H1 (cell line): ENCODE measurements around the gene WFIKKN1. TPM values are rescaled to one million over a fixed set of nuclear protein-coding genes. Genes with fewer than 3 reads are reported as not detected.

Source experiments
- CTCF ChIA-PET: fragments of 300-600 bp; sonication (Branson Sonifier 250); formaldehyde crosslinking; loops from one replicate; lab custom pipeline; 2021; ENCODE audit not compliant: partially characterized antibody; lab: Charles Lee
- POLR2A ChIA-PET: fragments of 300-600 bp; sonication (Branson Sonifier 250); formaldehyde crosslinking; loops from one replicate; lab custom pipeline; 2021; ENCODE audit warnings: inconsistent platforms; ENCODE audit not compliant: partially characterized antibody; lab: Charles Lee
- DNase-seq, 2 experiments: peaks; one replicate each; pipeline versions ENCODE4 v3.0.0 to v3.0.0-alpha.2; 2010 to 2022; ENCODE audit warnings: low spot score in 2 of 2, low read depth in 1 of 2, mixed read lengths in 1 of 2
- FAIRE-seq: peaks from 2 replicates; lab custom pipeline; 2011; peaks lifted over from hg19 to GRCh38; lab: Jason Lieb, UNC
- H2AFZ ChIP-seq: 2 replicates; pipeline ENCODE4 v1.8.1; 2012; ENCODE audit warnings: low read length, inconsistent platforms
- H2AK5ac ChIP-seq: 2 replicates; pipeline ENCODE4 v1.6.1; 2013; ENCODE audit warnings: low read depth, low read length
- H2BK120ac ChIP-seq: replicated peaks from 2 replicates; pipeline ENCODE3; 2013; ENCODE audit warnings: low read depth, low read length, inconsistent platforms
- H2BK12ac ChIP-seq: 2 replicates; pipeline ENCODE4 v1.6.1; 2013; ENCODE audit warnings: low read depth, low read length
- H2BK15ac ChIP-seq: 2 replicates; pipeline ENCODE4 v1.6.1; 2013; ENCODE audit warnings: low read length
- H2BK20ac ChIP-seq: 2 replicates; pipeline ENCODE4 v1.6.1; 2013; ENCODE audit warnings: low read length
- H2BK5ac ChIP-seq: 2 replicates; pipeline ENCODE4 v1.6.1; 2013; ENCODE audit warnings: low read depth, low read length
- H3K14ac ChIP-seq: 2 replicates; pipeline ENCODE4 v1.6.1; 2013; ENCODE audit warnings: inconsistent platforms; ENCODE audit not compliant: insufficient read length
- H3K18ac ChIP-seq: 2 replicates; pipeline ENCODE4 v1.6.1; 2013; ENCODE audit warnings: low read length; ENCODE audit errors: extremely low read depth
- H3K23ac ChIP-seq: 2 replicates; pipeline ENCODE4 v1.6.1; 2013; ENCODE audit warnings: inconsistent platforms; ENCODE audit not compliant: insufficient read length
- H3K23me2 ChIP-seq: 2 replicates; pipeline ENCODE4 v1.6.1; 2013; ENCODE audit warnings: low read depth, low read length
- H3K27ac ChIP-seq: 2 replicates; pipeline ENCODE4 v1.6.1; 2011; ENCODE audit warnings: low read depth, low read length, inconsistent platforms
- H3K27me3 ChIP-seq, 4 experiments: replicated peaks in 1 of 4; 1 replicate in 1 of 4; 2 replicates in 3 of 4; pipeline versions ENCODE4 v1.6.1 to v1.8.1; 2011 to 2013; ENCODE audit warnings: low read length in 3 of 4, mild to moderate bottlenecking in 3 of 4, inconsistent platforms in 2 of 4, mixed read lengths in 2 of 4, moderate library complexity in 1 of 4; ENCODE audit not compliant: control insufficient read depth in 3 of 4, insufficient read depth in 3 of 4; ENCODE audit errors: extremely low read depth in 1 of 4
- H3K36me3 ChIP-seq, 4 experiments: 2 replicates each; pipeline versions ENCODE4 v1.6.1 to v1.8.1; 2011 to 2013; ENCODE audit warnings: mild to moderate bottlenecking in 4 of 4, low read length in 3 of 4, moderate library complexity in 2 of 4, control low read depth in 1 of 4, inconsistent platforms in 1 of 4; ENCODE audit not compliant: insufficient read depth in 4 of 4, control insufficient read depth in 2 of 4
- H3K4ac ChIP-seq: replicated peaks from 2 replicates; pipeline ENCODE3; 2013; ENCODE audit warnings: low read length, low read depth, mixed read lengths, inconsistent platforms; ENCODE audit not compliant: insufficient read length
- H3K4me1 ChIP-seq, 4 experiments: replicated peaks in 1 of 4; 1 replicate in 1 of 4; 2 replicates in 3 of 4; pipeline versions ENCODE4 v1.6.1 to v1.8.1; 2011 to 2013; ENCODE audit warnings: low read length in 3 of 4, inconsistent platforms in 2 of 4, mixed read lengths in 1 of 4; ENCODE audit not compliant: insufficient read depth in 4 of 4, control insufficient read depth in 3 of 4
- H3K4me2 ChIP-seq, 2 experiments: 2 replicates each; pipeline versions ENCODE4 v1.6.1 to v1.8.1; 2011 to 2013; ENCODE audit warnings: low read depth in 2 of 2, low read length in 2 of 2, control low read depth in 1 of 2, inconsistent platforms in 1 of 2, mild to moderate bottlenecking in 1 of 2; ENCODE audit not compliant: insufficient read depth in 1 of 2
- H3K4me3 ChIP-seq, 4 experiments: fragments of 200-600, 300-600 bp in 1 of 4; sonication (generic), shearing (Covaris generic), sonication (Bioruptor Twin) in 1 of 4; 2 replicates each; pipeline versions ENCODE4 v1.5.1 to v1.8.1; 2011 to 2016; ENCODE audit warnings: low read length in 4 of 4, low read depth in 3 of 4, control low read depth in 2 of 4, inconsistent platforms in 2 of 4, mild to moderate bottlenecking in 2 of 4, mixed read lengths in 1 of 4, moderate library complexity in 1 of 4; ENCODE audit not compliant: insufficient read depth in 2 of 4; ENCODE audit errors: extremely low read depth in 1 of 4
- H3K56ac ChIP-seq: replicated peaks from 2 replicates; pipeline ENCODE3; 2013; ENCODE audit warnings: low read depth, mild to moderate bottlenecking, mixed read lengths, low read length, inconsistent platforms; ENCODE audit not compliant: insufficient read length
- H3K79me1 ChIP-seq: 2 replicates; pipeline ENCODE4 v1.6.1; 2013; ENCODE audit warnings: low read depth, low read length, control low read depth
- H3K79me2 ChIP-seq, 2 experiments: 2 replicates each; pipeline versions ENCODE4 v1.6.1 to v1.8.1; 2012 to 2013; ENCODE audit warnings: low read length in 2 of 2, mild to moderate bottlenecking in 2 of 2, inconsistent platforms in 1 of 2; ENCODE audit not compliant: insufficient read depth in 2 of 2, control insufficient read depth in 1 of 2
- H3K9ac ChIP-seq, 4 experiments: replicated peaks in 1 of 4; 1 replicate in 1 of 4; 2 replicates in 3 of 4; pipeline versions ENCODE4 v1.6.1 to v1.8.1; 2011 to 2013; ENCODE audit warnings: low read depth in 3 of 4, low read length in 3 of 4, control low read depth in 2 of 4, mild to moderate bottlenecking in 2 of 4, moderate library complexity in 2 of 4, inconsistent platforms in 1 of 4; ENCODE audit errors: extremely low read depth in 1 of 4
- H3K9me3 ChIP-seq, 2 experiments: 2 replicates each; pipeline versions ENCODE4 v1.6.1 to v1.8.1; 2012 to 2013; ENCODE audit warnings: mild to moderate bottlenecking in 2 of 2, moderate library complexity in 2 of 2, control low read depth in 1 of 2, inconsistent platforms in 1 of 2, low read depth in 1 of 2, low read length in 1 of 2, mixed read lengths in 1 of 2; ENCODE audit not compliant: insufficient read depth in 2 of 2
- H4K20me1 ChIP-seq, 2 experiments: replicated peaks in 1 of 2; 2 replicates each; pipeline versions ENCODE3 to v1.8.1; 2011 to 2013; ENCODE audit warnings: inconsistent platforms in 2 of 2, low read length in 2 of 2, mild to moderate bottlenecking in 1 of 2; ENCODE audit not compliant: insufficient read depth in 2 of 2, control insufficient read depth in 1 of 2
- H4K5ac ChIP-seq: 2 replicates; pipeline ENCODE4 v1.6.1; 2013; ENCODE audit warnings: low read length, low read depth, mixed read lengths, inconsistent platforms; ENCODE audit not compliant: insufficient read length
- H4K8ac ChIP-seq: 2 replicates; pipeline ENCODE4 v1.8.0; 2013; ENCODE audit warnings: mild to moderate bottlenecking, moderate library complexity, low read length, inconsistent platforms; ENCODE audit not compliant: insufficient read depth; ENCODE audit errors: extremely low read depth
- H4K91ac ChIP-seq: replicated peaks from 2 replicates; pipeline ENCODE3; 2013; ENCODE audit warnings: low read length, mixed read lengths, inconsistent platforms; ENCODE audit not compliant: insufficient read length
- CBX5 ChIP-seq: fragments of 300-800, 300-1000 bp; sonication (generic); IDR thresholded peaks from 2 replicates; pipeline ENCODE4 v1.7.1; 2016; ENCODE audit warnings: antibody characterized with exemption, low read length, low read depth
- WGBS, 2 experiments: shearing (Covaris generic) in 1 of 2; methylation state at CpG; one replicate each; pipeline versions ENCODE4 v1.1.6 to v1.1.7; 2013 to 2015; ENCODE audit warnings: low lambda C conversion rate in 2 of 2, mixed read lengths in 2 of 2, inconsistent platforms in 1 of 2, low coverage in 1 of 2, missing lambda C conversion rate in 1 of 2; ENCODE audit not compliant: insufficient replicate concordance in 2 of 2, insufficient coverage in 1 of 2, insufficient read length in 1 of 2; ENCODE audit errors: extremely low coverage in 1 of 2, missing lambda C conversion rate in 1 of 2; 5-methylcytosine and 5-hydroxymethylcytosine counted together
- polyA plus RNA-seq, 7 experiments: library from polyadenylated mRNA; depleted of rRNA in 3 of 7; stranded (reverse) in 5 of 7; unstranded in 2 of 7; fragments of >200 nt in 5 of 7; fragments of 200-250 nt in 2 of 7; gene quantifications; 1 replicate in 5 of 7; 2 replicates in 1 of 7; 4 replicates in 1 of 7; pipeline versions ENCODE4 v1.2.1 to v1.2.3, GENCODE V29; 2011 to 2013; ENCODE audit warnings: missing spikeins in 2 of 7, mixed read lengths in 2 of 7
- total RNA-seq: library from RNA; stranded (reverse); fragmentation: NEBNext Ultra II Directional; extraction: Animal tissue kit (Norgen Biotek cat#: 25700); gene quantifications from 2 replicates; pipeline ENCODE4 v1.2.1, GENCODE V29; 2021

WFIKKN1 gene
- total and polyA plus RNA-seq, 2 of the 8 experiments (the other 6 are each of a cell fraction or from before 2014, with no cell fraction given), result 11.4 to 15.8 TPM

DNA sequence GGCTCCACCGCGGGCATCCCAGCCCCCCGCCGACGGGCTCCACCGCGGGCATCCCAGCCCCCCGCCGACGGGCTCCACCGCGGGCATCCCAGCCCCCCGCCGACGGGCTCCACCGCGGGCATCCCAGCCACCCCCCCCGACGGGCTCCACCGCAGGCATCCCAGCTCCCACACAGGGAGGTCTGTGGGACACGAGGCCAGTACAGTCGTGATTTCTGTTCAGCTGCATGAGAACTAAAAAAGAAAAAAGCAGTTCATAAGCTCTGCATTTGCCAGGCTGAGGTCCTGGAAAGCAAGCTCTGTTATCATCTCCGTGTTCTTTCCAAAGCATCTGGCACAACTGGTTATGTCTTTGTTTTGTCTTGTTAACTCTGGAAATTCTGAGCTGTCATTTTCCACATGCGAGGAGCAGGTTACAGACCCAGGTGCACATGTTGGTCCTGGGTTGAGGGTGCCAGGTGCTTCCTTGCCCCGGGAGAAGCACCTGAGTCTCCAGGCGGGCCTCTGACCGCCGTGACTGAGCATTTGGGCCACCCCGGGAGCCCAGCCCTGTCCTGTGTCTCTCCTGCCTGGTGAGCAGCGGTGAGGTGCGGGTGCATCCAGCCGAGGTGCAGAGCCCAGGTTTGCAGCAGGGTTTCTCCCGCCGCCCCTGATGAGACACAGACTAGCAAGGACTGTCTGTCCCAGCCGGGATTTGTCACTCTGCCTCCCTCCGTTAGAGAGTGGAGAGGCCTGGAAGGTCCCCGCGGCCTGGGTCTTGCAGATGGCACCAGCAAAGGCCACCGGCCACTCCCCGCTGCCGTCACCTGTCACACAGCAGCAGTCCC lies 9.9 kb upstream of the WFIKKN1 start:
- Histone ChIP-seq H3K9me3 (no peaks in the 10 kb centered on the region), H4K91ac (no peak overlapping the region), H4K5ac (no peak overlapping the region), H2BK12ac (no peak overlapping the region), H3K18ac (no peak overlapping the region), H2AFZ (no peak overlapping the region), H3K79me2 (no peaks in the 10 kb centered on the region), H3K4me2 (no peak overlapping the region), H2BK15ac (no peak overlapping the region), H3K56ac (no peak overlapping the region), H3K14ac (no peak overlapping the region), H3K79me1 (peaks cover 10% of the 10 kb centered on the region), H3K4ac (no peak overlapping the region), H2BK5ac (no peak overlapping the region), H3K36me3 (peaks cover 0 to 1% (median 0%) of the 10 kb centered on the region in 4 experiments; a peak in 1 of 8 replicates), H3K9ac (no peak overlapping the region), H3K27ac (no peak overlapping the region), H2AK5ac (no peak overlapping the region), H4K20me1 (peaks cover 4 to 5% of the 10 kb centered on the region in 2 experiments), H3K23me2 (no peaks in the 10 kb centered on the region), H3K23ac (no peak overlapping the region), H2BK120ac (no peak overlapping the region), H3K4me1 (peaks cover 0 to 14% (median 5%) of the 10 kb centered on the region in 4 experiments; a peak in 5 of 7 replicates), H3K27me3 (no peaks in the 10 kb centered on the region), H2BK20ac (no peak overlapping the region), H4K8ac (no peak overlapping the region), H3K4me3 (no peak overlapping the region)
- FAIRE-seq, result no peak
- DNase-seq, result no peak
- ChIA-PET POLR2A (interaction anchor here (0.6 to 1.8 kb wide), 6 partner anchors 10 to 54 kb away, joined by 3 to 11 read pairs (median 5); partner anchors contain the start of genes METTL26, RHBDL1 and WFIKKN1), CTCF (interaction anchor here (0.8 to 4.1 kb wide), 11 partner anchors 10 to 42 kb away, joined by 3 to 29 read pairs (median 5); partner anchors contain the start of gene WFIKKN1)
- WGBS, 2 experiments, result 95% methylated on average over 24 of the region's 41 CpGs; no CpG with 5 or more reads in 1 of the 2 experiments
- no peak for TF ChIP-seq CBX5
